Hematopoietic multipotent progenitor cell treated with erythropoietin and hydrocortisone succinate and interleukin-3 and kit ligand, for 8 days (in vitro differentiated cells): ENCODE results near the gene ZCCHC24.

ENCODE experiments used
- DNase-seq: peaks from one replicate; pipeline ENCODE4 v3.0.0-alpha.2; 2015

ZCCHC24 gene

DNA sequence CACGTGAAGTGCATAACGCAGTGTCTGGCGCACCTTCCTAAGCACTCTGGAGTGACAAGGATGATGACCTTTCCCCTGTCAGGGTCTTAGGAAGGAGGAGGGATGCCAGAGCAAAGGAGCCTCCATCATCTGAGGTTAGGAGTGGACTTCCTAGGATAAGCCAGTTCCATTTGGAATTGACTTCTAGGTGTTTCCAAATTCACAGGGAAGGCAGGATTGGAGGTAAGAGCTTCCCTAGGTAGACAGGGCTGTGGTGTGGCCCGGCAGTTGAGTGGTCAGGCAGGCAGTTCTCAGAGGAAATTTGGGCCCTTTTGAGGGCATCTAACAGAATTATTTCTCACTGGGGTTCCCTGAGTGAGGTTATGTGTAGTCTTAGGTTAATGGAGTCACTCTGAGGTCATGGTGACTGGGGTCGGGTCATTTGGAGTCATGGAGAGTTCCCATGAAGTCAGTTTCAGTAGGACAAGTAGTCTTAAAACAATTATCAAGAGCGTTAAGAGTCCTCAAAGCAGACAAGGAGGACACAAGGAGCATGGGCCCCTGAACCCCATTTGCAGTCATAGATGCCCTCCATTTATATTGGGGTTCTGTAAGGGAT lies 89.9 kb downstream of the ZCCHC24 start:
- no peak for DNase-seq

DNA sequence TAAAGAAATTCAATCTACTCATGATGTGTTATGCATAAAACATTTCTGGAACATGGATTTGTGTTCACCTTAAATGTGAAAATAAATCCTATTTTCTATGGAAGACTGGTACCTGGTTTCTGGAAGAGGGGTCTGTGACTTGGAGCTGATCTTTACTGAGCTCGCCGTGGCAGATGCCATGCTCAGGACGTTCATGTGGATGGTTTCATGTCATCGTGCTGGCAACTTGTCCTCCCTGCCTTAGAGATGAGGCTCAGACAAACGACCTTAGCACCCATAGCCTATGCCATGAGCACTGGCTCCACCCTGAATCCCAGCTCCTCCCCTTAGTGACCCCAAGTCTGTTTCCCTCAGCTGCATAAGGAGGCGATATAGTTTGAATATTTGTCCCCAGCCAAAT lies 90.8 kb downstream of the ZCCHC24 start:
- no peak for DNase-seq

DNA sequence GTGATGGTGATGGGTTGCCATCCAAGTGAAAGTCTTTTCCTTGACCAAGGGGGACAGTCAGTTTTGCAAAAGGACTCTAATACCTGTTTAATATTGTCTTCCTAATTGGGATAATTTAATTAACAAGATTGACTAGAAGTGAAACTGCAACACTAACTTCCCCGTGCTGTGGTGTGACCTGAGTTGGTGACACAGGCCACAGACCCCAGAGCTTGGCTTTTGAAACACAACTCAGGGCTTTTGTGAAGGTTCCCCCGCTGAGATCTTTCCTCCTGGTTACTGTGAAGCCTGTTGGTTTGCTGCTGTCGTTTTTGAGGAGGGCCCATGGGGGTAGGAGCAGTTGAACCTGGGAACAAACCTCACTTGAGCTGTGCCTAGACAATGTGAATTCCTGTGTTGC lies 91.3 kb downstream of the ZCCHC24 start:
- DNase-seq = no peak

DNA sequence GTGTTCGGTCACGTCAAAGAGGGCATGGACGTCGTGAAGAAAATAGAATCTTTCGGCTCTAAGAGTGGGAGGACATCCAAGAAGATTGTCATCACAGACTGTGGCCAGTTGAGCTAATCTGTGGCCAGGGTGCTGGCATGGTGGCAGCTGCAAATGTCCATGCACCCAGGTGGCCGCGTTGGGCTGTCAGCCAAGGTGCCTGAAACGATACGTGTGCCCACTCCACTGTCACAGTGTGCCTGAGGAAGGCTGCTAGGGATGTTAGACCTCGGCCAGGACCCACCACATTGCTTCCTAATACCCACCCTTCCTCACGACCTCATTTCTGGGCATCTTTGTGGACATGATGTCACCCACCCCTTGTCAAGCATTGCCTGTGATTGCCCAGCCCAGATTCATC lies 91.7 kb downstream of the ZCCHC24 start:
- no peak for DNase-seq

DNA sequence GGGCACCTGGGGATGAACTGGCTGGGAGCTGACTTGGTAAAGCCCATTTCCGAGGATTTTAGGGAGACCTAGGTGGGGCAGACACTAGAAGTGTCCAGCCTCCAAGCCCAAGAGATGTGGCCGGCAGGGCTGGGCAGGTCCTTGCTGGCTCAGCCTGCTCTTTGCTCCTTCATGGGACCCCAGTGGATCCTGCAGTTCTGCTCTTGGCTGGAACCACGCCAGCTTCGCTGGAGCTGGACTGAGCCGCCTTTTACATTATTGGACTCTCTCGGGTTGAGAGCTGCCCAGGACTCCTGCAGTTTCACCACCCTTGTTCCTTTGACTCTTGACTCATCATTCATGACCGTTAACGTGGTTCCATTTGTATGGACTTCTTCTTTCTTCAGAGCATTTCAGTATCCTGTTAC lies 92.4 kb downstream of the ZCCHC24 start:
- no peak for DNase-seq

DNA sequence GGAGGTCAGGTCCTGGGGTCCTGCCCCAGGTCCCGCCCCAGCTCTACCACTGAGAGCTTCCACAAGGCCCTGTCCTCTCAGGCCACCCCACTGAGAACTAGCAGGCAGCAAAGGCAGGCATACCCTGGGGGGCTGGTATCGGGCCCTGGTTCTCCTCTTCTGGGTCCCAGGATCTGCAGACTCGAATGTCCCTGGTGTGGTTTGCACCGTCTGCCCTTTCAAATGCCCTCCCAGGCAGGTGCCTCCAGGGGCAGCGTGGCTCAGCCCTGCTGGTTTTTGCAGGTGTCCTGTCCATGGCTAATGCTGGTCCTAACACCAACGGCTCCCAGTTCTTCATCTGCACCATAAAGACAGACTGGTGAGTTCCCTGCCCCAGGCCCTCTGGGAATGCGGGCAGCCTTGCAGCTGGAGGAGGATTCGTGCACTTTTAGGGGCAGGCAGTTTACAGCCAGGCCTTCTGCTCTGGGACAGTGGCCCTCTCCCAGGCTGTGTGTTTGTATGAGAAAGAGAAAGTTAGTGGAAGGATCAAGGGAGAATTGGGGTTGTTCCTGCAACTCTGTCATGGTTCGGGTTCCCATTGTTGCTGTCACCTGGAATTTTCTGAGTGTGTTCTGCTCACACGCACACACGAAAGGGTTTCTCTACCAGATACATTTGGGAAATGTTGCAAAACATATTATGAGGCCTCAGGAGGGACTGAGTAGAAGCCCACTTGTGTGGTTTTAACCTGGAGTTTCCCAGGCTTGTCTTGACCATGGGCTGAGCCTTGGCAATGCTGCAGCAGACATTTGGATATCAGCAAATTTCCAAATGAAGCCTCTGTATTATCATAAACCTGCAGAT lies 93.2 kb downstream of the ZCCHC24 start:
- no peak for DNase-seq

DNA sequence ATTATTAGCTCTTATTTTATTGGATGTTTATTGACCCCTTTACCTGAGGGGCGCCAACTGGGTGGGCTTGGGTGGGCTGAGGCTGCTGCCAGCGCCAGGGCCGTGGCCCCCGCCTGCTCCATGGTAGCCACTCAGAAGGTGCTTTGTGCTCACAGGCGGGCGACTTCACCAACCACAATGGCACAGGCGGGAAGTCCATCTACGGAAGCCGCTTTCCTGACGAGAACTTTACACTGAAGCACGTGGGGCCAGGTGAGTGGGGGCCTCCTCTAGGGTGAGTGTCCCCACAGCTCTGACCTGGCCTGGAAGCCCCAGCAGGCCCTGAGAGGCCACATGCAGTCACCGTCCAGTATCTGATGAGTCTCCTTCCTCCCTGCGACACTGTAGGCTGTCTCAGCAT lies 94.1 kb downstream of the ZCCHC24 start:
- DNase-seq = no peak

DNA sequence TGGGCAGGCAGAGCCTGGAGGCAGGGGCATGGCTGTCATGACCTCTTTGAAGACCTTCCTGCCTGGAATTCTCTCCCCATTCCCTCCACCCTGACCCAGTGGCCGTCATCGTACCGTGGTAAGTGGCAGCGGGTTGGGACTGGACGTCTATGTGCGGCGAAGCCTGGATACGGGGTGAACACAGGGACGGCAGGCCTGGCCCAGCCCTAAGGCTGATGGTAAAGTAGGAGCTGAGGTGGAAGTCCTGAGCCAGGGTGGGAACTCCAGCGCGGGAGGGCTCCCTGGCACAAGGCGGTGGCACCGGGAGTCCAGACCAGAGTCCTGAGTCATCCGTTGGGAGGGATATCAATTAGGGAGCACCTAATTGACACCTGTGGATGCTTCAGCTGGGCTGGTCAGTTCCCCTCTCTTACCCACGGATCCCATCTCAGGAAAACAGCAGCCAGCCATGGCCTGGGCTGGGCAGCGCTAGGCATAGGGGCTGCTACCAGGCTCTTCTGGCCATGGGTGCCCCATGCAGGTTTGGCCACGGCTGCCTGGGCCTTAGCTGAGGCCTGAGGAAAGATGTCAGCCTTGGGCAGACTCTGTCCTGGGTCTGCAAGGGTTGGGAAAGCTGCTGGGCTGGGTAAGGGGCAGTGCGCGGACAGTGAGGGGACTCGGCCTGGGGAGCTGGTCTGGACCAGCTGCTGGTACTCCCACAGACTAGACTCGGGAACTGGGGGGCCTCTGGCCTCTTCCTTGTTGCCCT lies 94.8 kb downstream of the ZCCHC24 start:
- DNase-seq = no peak

DNA sequence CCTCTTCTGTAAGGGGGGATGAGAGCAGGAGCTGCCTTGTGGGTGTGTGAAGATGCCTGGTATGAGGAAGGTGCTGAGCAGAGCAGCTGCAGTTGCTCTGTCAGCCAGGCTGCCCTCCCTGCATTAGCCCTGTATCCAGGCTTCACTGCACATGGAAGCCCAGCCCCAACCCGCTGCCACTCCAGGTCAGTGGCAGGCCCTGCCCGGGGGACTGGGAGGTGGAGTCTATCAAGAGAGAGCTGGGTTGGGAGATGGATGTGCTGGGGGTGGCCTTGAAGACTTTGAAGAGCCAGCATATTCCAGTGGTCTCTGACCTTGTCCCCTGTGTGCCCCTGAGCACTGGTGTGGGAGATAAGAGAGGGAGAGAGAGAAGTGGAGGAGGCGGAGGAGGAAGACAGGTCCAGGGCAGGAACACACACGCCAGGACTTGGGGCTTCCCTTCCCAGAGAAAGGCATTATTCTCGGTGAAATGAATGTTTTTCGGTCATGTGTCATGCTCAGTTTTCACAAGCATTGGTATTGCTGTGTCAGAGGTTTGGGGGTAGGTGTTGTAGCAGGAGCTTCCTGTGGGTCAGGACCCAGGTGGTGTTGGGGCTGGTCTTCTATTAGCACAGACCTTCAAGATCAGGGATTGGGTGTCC lies 95.5 kb downstream of the ZCCHC24 start:
- no peak for DNase-seq

DNA sequence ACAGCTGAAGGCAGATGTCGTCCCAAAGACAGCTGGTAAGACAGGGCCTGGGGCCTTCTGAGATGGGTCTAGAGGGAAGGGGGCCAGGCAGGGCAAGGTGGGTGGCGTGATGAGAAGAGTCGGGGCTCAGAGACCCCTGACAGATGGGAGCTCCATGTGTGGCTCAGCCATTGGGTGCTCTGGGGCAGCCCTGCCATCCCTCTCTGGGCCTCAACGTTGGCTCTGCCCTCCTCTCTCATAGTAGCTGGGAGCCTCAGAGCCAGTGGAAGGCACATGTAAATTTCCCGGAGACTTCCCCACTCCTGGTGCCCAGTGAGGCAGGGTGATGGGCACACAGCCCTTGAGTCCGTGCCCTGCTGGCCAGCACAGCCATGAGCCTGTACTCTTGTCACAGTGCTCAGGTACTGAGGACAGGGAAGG lies 96.3 kb downstream of the ZCCHC24 start:
- DNase-seq = no peak

DNA sequence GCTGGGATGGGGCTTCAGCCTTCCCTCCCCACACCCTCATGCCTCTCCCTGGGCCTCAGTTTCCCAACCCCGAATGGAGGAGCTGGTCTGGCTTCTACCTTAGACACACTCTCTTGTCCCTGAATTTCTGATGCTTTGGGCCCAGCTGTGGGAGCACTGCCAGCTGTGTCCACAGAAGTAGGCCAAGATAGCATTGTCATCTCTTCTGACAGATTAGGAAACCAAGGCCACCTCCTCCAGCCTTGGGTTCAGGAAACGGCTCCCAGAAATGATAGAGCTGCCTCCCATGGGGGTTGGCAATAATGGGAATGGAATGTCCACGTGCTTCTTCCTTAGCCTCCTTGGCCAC lies 96.8 kb downstream of the ZCCHC24 start:
- DNase-seq = peak; percentile 67

DNA sequence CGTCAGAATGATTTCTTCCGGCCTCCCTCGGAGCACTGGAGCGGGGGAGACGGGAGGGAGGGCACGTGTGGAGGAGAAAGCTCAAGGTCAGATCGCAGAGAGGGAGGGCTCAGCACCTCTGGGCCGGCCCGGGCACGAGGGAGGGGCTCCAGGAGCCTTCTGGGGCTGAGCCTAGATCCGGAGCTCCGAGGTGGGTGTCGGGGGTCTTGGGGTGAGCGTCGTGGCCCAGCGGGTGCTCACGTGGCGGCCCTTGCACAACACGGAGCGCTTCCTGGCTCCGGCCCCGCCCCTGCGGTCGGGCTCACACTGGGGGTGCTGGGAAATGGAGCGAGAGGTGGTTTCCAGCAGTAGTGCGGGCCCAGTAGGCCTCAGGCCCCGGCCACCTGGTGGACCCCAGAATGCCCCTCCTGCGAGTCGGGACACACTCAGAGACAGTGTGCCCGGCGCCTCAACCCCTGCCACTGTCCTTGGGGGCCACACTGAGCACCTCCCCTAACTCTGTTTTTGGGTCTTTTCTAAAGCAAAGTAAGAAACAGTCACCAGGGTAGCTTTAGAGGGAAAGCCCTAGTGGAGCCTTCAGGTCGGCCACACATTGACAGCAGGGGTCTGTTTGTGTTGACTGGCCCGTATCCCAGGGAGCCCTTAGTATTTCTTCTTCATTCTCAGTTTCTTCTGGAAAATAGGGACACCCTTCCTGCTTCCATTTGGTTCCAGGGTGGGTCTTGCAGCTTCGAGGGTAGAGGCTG lies 97.4 kb downstream of the ZCCHC24 start:
- peak; percentile 80 for DNase-seq

DNA sequence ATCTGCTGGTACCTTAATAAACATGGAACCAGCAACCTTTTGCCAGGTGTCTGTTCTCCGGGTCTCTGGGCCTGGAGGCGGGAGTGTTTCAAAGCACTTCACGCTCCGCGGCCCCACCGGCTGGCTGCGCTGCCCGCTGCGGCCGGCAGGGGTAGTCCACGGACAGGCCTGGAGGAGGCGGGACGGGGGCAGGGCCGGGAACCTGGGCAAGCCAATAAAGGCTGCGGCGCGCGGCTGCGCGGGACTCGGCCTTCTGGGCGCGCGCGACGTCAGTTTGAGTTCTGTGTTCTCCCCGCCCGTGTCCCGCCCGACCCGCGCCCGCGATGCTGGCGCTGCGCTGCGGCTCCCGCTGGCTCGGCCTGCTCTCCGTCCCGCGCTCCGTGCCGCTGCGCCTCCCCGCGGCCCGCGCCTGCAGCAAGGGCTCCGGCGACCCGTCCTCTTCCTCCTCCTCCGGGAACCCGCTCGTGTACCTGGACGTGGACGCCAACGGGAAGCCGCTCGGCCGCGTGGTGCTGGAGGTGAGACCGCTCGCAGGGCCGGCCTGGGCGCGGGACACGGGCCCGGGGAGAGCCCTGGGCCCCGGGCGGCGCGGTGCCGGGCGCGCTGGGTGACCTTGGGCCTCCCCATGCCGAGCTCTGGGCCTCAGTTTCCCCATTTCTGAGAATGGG lies 98.1 kb downstream of the ZCCHC24 start, which contains the start of gene PPIF:
Gene PPIF, plus strand, starts transcription at position 244 of the 668 bp plus-strand sequence. Its CDS starts 80 bp downstream, at position 324.
- DNase-seq = peak; percentile 92

DNA sequence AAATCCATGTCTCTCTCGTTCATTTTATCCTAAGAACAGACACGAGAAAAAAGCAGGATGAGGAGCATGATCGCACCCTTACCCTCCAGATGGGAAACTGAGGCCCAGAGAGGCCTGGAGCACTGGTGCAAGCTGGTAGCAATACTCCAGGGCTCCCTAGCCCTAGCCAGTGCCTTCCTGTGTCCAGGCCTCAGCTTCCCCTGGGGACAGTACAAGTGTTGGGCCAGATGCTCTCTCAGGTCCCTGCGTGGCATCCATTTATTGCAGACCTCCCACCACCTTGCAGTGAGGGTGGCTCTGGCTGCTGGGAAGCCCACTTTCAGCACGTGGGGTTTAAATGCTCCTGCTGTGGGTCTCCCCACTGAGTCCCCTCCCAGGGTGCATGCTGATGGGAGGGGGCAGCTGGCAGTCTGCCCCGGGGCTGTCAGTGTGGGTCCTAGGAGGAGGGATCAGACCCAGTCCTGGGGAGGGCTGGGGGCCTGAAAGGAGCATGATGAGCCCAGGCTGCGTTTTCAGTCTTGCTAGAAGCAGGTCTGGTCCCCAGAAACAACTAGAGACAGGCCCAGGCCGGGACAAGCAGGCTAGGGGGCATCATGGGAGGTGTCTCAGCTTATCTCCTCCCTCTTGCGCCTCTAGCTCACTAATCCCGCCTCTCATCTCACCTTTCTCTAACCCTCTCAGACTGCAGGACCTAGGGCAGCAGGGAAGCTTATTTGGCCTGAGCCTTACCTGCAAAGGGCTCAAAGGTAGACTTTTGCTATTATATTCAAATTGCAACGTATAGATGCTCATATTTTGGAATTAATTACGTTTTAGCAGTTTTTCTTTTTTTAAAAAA lies 98.8 kb downstream of the ZCCHC24 start:
- no peak for DNase-seq

DNA sequence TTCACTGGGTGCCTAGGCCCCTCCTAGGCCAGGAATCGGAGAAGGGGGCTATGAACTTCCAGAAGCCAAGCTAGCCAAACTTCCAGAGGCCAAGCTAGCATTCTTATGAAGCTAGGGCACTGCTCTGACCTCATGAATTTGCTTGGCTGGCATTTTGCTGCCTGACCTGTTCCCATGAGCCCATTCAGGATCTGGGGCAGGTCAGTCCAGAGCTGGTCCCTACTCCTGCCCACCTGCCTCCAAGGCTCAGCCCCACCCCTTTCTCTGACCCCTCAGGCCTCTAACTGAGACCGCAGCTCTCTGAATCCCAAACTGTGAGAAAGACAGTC lies 99.4 kb downstream of the ZCCHC24 start:
- DNase-seq = no peak

DNA sequence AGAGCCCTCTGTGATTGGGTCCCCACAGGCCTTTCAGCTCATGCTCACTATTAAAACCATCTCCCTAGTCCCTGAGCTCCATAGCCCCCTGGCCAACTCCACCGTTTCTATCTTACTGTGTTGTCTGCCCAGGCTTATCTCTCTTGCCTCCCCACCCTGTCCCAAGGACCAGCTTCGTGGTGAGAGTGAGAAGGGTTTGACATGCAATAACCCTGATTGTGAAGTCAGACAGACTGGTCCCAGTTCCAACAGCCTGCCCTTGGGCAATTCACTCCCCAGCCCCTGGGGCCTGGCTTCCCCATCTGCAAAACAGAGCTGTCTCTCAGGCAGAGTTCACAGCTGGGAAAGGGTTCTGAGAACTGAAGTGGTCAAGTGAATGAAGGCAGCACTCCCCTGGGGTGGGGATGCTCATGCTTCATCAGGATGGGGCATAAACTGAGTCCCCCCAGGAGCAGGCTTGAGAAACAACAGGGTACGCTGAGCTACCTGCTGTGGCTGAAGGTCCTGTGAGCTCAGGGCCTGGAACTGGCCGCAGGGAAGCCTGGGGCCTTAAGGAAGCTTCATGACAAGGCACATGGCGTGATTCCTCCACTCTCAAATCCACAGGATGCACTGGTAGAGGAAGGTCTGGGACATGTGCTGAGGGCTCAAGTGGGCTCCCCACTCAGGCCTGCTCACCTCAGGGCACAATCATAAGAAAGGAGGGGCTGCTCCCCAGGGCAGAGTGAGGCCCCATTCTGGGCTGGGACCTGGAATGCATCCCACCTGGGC lies 100.0 kb downstream of the ZCCHC24 start:
- peak; percentile 64 for DNase-seq

DNA sequence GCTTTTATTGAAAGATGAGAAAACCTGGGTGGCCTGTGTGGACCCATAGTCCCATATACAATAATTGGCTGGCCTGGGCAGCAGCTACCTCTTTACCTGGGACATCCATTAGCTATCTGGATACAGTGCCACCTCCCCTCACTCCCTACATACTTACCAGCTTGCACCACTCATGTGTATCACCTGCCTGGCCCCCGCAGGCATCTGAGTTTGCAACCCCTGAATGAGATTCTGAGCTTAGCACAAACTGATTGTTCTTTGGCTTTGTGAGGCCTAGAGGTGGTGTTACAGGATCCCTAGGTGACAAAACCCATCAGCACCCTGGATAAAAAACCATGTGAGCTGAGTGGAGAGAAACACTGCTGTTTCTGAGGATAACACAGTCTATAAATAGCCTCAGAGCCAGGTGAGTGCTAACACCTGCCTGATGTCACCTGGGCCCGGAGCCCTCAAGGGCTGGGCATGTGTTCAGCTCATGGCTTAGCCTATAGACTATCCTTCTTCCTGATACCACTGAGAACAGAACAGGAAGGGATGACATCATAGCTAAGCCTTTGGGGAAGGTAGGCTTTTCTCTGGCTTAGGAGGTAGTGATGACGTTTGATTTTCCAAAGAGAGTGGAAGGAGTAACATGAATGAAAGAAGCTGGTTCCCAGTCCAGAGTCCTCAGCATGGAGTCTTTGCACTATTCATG lies 100.8 kb downstream of the ZCCHC24 start:
- no peak for DNase-seq

DNA sequence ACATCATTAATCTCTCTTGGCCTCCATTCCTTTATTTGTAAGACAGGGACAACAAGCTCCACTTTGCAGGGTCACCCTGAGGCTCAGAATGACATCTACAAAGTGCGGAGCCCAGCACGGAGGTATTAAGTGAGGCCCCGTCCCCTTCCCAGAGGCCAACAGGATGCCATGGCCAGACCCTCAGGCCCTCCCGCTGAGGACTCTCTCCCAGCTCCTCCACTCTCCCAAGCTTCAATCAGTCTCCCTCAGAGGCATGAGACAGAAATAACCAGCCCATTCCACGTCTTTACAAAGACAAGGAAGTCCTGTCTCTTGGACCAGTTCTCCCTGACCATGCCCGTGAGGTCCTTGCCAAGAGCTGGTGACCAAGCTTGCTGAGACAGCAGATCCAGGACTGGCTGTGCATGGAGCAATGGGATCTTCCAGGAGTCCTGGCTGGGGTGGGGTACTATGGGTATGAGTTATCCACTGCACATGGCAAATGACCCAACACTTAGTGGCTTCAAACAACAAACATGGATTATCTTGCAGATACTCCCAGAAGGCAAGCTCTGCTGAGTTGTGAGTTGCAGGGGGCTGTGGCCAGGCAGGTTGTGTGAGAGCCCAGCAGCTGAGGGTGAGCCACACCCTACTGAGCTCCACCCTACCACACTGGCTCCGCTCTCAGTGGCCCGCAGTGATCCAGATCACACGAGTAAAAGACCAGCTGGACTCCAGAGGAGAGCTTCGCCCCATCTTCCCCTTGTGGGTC lies 102.4 kb downstream of the ZCCHC24 start:
- peak; percentile 49 for DNase-seq

DNA sequence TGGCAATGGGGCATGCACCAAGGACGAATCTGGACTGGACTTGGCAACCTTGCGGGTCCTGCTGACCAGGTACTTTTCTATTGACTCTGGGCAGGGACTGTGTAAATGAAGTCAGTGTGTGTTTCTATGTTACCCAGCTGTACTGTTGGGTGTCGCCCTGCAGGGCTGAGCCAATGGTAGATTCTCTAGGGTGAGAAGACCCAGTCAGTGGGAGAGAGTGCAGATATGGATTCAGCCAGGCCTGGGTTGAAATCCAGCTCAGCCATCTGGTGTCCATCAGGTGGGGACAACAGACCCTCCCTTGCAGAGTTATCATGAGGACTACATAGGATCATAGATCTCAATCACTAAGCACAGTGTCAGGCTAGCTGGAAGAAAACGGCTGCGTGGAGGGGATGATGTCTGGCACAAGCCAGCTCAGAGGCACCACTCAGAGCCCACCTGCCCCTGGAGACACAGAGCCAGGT lies 103.1 kb downstream of the ZCCHC24 start:
- no peak for DNase-seq
